HG03432 (cell line): ENCODE results near the gene WDR91.
"Not testable (repeated sequence)": the region's sequence is repeated elsewhere in the genome, so short reads cannot be mapped to it uniquely, and the experiment has no call there.

Experiments used
- ATAC-seq: cut with Tn5 transposase; IDR thresholded peaks from one replicate; pipeline ENCODE4 v1.9.1; 2021; ENCODE audit warnings: mild to moderate bottlenecking, moderate library complexity; ENCODE audit not compliant: unreplicated experiment

Gene WDR91

GRCh38 chr7:135180122-135180521, 31.2 kb downstream of the WDR91 start:
- ATAC-seq, result no peak

- ATAC-seq, result no peak
These were observed 31.9 kb downstream of the WDR91 start for GRCh38 chr7:135179321-135179925.

- ATAC-seq, result no peak
These were observed 33.0 kb downstream of the WDR91 start for GRCh38 chr7:135178364-135178763.

DNA sequence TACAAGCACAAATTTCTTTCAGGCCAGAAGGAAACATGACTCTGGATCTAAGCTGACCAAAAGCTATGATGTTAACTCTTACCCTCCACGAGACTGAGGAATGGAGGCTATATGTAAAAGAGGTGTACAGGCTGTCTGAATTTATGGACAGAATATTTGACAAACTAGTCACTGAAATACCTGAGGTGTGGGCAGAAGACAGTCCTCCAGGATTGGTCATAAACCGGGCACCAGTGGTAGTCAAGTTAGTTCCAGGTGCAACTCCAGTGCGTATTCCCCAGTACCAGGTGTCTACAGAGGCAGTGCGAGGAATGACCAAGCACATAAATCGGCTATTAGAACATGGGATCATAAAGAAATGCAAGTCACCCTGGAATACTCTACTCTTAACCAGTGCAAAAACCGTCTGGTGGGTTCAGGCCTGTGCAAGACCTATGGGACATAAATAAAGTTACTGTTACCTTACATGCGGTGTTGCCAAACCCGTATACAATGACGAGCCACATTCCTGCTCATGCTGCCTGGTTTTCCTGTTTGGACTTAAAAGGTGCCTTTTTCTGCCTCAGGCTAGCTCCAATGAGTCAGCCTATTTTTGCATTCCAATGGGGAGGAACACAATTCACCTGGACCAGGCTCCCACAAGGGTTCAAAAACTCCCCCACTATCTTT, 34.2 kb downstream of the WDR91 start:
- ATAC-seq, result no peak

DNA sequence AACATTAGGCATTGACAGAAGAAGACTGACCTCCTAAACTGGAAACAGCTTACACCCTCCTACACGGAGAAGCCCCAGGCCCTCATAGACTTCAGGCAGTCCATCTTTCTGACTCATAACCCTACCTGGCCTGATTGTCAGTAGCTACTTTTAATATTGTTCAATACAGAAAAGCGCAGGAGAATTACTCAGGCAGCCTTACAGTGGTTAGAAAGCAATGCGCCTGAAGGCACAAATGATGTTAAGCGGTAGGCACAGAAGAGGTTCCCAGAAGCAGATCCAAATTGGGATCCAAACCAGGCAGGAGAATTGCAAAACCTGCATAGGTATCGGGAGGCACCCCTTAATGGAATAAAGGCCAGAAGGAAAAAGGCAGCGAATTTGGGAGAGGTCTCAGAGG, 35.4 kb downstream of the WDR91 start:
- ATAC-seq, result no peak

- no peak for ATAC-seq
These were observed 36.4 kb downstream of the WDR91 start for GRCh38 chr7:135174941-135175340.

DNA sequence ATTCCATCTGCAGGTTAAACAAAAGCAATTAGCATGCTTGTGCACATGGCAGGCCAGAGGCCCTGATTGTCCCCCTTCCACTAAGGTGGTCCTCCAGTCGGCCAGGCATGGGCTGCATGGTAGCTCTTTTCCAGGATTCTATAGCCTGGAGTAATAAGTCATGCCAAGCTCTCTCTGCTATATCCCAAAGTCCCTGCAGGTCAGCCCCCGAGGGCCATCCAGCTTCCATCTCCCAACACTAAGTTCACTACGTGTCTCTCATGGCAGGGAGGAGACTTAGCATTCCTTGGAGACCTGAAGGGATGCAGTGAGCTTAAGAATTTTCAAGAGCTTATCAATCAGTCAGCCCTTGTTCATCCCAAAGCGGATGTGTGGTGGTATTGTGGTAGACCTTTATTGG, 37.4 kb downstream of the WDR91 start:
- ATAC-seq, result not testable (repeated sequence)

GRCh38 chr7:135171581-135172291, 39.6 kb downstream of the WDR91 start:
- ATAC-seq, result peak; percentile 11

DNA sequence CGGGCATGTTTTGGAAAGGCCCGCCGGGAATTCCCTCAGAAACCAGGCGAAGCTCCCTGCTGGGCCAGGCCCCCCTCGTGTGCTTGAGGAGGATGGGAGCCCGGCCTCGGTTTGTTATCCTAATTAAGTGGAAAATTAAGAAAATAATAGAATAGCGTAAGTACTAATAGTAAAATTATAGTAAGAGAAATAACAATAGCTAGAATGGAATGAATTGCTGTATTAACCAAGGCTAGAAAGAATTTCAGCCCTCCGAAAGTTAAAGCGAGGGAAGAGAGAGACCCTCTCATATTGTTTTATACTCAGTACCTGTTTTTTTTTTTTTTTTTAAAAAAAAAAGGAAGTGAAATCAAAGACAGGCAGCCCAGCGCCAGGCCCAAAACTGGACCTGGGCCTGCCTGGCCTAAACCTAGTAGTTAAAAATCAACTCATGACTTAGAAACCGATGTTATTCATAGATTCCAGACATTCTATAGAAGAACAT, 40.3 kb downstream of the WDR91 start:
- peak; percentile 39 for ATAC-seq

DNA sequence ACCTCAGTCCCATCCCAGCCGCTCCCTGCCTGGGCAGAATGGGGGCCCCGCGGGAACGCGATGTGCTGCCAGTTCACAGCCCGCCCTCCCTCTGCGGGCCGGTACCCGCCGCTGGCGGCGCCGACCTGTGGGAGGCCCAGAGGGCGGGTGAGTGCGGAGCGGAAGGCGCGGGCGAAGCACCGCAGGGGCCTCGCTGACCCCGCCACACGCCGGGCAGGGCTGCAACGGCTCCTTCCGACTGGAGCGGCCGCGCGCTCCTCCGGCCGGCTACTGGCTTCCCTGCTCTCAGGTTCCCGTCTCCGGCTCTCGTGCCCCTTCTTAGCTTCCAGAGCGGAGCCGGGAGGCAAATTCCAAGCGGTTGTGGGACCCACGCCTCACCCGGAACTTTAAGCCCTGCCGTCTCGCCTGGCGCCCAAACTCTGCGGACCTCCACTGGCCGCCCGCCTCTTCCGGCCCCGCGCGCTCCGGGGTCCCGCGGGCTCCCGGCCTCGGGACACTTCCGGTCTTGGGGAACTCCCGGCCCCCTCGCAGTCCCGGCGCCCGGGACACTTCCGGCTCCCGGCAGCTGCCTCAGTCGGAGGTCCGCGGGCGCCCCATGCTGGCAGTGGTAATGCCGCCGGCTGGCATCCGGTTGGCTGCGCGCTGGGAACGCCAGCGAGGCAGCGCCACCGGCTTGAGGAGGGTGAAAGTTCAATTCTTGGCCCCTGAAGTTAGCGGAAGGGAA, 40.9 kb downstream of the WDR91 start, which contains the start of gene CYREN:
TSS of gene CYREN (minus strand) at position 434 of the 724 bp plus-strand sequence. CDS start 1,785 bp downstream, outside the sequence.
- peak; percentile 77 for ATAC-seq

DNA sequence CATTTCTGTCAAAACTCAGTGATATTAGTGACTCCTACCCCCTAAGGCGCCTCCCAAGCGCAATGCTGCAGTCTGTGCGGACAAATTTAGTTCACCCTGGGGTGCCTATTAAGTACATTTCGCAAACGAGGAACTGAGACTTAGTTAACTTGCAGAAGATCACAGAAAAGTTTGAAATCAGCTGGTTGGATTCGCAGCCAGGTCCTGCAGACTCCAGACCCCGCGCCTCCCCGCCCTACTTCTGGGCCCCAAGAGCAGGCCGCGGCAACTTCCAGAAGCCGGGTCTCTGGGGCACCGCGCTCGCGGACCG, 41.4 kb downstream of the WDR91 start:
- ATAC-seq, result no peak

DNA sequence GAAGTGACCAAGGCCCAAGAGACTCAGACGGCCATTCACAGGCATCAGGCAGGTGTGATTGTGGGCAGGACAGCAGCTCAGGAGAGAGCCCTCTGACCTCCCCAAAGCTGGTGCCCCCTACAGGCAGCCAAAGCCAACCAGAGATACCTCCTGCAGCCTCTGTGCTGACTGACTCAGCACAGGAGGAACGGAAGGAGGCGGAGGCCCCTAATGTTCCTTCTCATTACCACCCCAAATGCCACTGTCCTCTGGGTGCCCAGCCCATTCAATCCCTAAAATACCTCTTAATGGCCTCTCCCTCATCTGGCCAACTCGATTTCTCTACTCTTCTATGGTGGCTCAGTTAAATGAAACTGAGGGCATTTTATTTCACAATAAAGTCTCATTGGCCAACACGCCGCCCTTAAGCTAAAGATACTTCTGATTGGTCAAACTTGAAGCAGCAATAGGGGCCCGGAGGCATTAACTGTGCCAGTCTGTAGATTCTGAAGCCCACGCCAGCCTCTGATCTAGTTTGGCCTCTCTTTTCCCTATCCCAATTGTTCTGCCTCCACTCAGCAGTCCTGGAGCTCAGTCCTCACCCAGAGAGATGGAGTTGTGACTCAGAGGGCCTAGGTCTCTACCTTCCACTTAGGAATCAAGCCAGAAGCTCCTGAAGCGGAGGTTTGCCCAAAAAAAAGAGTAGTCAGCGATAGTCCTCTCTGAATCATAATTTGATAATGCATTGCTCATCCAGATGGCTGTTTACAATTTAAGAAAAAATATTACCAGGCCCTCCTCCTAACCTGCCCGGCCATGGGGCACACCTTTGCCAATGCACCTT, 42.0 kb downstream of the WDR91 start:
- peak; percentile 39 for ATAC-seq

GRCh38 chr7:135168489-135169140, 42.7 kb downstream of the WDR91 start:
- no peak for ATAC-seq

DNA sequence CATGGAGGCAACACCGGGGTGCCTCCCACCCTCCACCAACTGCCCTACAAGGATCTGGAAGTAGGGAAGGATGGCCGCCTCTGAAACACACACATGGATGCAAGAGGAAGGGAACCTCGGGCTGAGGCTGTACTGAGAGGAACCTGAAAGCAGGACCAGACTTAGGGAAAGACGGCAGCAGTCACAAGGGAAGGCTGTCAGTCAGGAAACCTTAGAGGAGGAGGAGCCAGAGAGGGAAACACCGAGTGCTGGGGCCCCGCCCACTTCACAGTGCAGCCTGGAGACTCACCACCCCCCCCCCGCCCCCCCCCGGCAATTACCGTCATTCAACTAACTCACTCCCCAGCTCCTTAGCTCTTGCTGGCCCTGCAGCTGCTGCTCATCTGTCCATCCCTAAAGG, 43.3 kb downstream of the WDR91 start:
- ATAC-seq, result no peak

GRCh38 chr7:135167365-135167917, 43.9 kb downstream of the WDR91 start:
- no peak for ATAC-seq

DNA sequence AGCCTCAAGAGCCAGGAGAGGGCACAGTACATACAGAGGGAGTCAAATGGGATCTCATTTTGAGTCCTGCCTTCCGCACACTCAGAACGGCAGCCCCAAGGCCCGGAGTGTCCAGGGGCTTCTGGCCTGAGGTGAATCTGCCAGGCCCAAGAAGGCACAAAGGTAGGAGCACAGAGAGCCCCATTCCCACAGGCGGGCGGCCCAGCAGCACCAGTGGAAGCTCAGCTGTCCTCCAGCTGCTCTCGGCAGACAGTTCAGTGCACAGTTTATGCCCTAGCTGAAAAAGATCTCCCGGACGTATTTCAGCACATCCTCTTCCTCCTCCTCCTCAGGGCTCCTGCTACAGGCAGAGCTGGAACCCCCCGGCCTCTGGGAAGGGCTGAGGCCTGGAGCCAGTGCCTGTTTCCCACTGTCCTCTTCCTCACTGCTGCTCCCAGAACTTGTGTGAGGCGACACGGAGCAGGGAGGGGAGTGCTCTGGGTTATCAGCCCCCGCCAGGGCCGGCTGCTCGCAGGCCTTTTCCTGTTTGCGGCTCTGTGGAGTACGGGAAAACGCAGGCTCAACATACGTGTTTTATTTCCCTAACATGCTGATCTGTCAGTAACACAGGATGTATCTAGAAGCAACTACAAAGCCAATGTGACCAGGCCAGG, 44.9 kb downstream of the WDR91 start:
- ATAC-seq, result no peak

DNA sequence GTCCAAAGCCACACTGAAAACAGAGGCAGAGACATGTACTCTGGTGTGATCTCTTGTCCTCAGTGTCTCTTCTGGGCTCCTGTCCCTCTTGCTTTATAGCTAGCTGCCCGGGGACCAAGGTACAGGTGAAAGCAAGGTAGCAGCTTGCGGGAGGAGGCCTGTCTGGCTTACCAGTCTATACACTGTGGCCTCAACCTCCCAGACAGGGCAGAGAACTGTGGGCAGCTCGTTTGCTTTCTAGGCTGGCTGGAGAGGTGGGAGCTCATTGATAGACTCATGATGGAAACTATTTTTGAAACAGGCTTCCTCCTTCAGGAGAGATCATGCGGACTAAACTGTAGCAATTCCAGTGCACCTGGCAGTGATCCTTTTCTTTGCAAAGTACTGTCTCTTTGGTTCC, 45.5 kb downstream of the WDR91 start:
- no peak for ATAC-seq

DNA sequence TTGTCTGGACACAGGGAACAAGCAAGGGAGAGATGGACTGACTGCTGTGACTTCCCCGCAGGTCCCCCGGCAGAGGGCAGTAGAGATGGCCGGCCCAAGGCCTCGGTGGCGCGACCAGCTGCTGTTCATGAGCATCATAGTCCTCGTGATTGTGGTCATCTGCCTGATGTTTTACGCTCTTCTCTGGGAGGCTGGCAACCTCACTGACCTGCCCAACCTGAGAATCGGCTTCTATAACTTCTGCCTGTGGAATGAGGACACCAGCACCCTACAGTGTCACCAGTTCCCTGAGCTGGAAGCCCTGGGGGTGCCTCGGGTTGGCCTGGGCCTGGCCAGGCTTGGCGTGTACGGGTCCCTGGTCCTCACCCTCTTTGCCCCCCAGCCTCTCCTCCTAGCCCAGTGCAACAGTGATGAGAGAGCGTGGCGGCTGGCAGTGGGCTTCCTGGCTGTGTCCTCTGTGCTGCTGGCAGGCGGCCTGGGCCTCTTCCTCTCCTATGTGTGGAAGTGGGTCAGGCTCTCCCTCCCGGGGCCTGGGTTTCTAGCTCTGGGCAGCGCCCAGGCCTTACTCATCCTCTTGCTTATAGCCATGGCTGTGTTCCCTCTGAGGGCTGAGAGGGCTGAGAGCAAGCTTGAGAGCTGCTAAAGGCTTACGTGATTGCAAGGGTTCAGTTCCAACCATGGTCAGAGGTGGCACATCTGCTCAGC, 46.8 kb downstream of the WDR91 start:
- ATAC-seq, result no peak
